Measurements from ENCODE around the gene LCN12. TPM values are rescaled to one million over a fixed set of nuclear protein-coding genes. Genes with fewer than 3 reads are reported as not detected.

Gene LCN12
- total and polyA plus RNA-seq, 2 donors (not counting 1 experiment from before 2014, with no cell fraction given): 0.17 TPM; not detected in 1

DNA sequence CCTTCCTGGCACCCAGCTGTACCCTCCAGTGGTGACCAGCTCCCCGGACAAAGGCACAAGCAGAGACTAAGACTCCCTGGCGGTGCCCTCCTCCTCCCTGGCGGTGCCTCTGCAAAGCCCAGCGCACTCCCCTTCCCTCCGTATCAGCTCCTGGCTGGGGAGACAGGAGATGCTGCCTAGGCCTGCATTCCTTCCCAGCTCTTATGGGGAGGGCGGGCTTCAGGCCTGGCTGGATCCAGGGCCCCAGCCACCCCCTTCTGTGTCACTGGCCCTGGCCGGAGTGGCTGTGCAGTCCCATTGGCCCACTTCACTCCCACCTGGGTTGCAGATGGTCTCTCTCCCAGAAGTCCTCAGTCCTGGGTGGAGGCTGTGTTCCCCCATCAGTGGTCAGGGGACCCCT is 6.4 kb downstream of the LCN12 start:
- no peaks in the 10 kb centered on the region for H3K9me3 ChIP-seq (ENCODE audit: control insufficient read depth, insufficient read depth, low read depth, low read length)
- H3K4me1 ChIP-seq (ENCODE audit: control insufficient read depth, extremely low read depth, insufficient read depth, low read length): no peaks in the 10 kb centered on the region
- no peak overlapping the region for H3K4me2 ChIP-seq (ENCODE audit: extremely low read depth, insufficient read depth, low read length)
- H4K20me1 ChIP-seq (ENCODE audit: control insufficient read depth, extremely low read depth, insufficient read depth, low read length): no peaks in the 10 kb centered on the region
- H2AFZ ChIP-seq (ENCODE audit: low read length): no peak overlapping the region
- DNase-seq (ENCODE audit: low read depth in 2 of 2): no peak
- H3K9ac ChIP-seq (ENCODE audit: insufficient read depth, low read length): no peak overlapping the region
- H3K36me3 ChIP-seq (ENCODE audit: control insufficient read depth, insufficient read depth, low read length): no peaks in the 10 kb centered on the region
- no peak overlapping the region for H3K4me3 ChIP-seq (replicated peaks in 1 of 4; ENCODE audit: control extremely low read depth in 1 of 4, insufficient read depth in 1 of 4, low read depth in 3 of 4, low read length in 4 of 4)
- no peaks in the 10 kb centered on the region for H3K79me2 ChIP-seq (ENCODE audit: control insufficient read depth, insufficient read depth, low read length)
- no peak for TF ChIP-seq EZH2 (IDR thresholded peaks at IDR 0.05; ENCODE audit: low read length, missing control alignments)
- TF ChIP-seq, protein P1, sequence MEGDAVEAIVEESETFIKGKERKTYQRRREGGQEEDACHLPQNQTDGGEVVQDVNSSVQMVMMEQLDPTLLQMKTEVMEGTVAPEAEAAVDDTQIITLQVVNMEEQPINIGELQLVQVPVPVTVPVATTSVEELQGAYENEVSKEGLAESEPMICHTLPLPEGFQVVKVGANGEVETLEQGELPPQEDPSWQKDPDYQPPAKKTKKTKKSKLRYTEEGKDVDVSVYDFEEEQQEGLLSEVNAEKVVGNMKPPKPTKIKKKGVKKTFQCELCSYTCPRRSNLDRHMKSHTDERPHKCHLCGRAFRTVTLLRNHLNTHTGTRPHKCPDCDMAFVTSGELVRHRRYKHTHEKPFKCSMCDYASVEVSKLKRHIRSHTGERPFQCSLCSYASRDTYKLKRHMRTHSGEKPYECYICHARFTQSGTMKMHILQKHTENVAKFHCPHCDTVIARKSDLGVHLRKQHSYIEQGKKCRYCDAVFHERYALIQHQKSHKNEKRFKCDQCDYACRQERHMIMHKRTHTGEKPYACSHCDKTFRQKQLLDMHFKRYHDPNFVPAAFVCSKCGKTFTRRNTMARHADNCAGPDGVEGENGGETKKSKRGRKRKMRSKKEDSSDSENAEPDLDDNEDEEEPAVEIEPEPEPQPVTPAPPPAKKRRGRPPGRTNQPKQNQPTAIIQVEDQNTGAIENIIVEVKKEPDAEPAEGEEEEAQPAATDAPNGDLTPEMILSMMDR (conservative IDR thresholded peaks at IDR 0.05 in 1 of 2, IDR thresholded peaks at IDR 0.05 in 1 of 2; ENCODE audit: low read depth in 1 of 2, low read length in 2 of 2): no peak
- H3K27ac ChIP-seq (ENCODE audit: insufficient read depth, low read length): no peak overlapping the region
- no peaks in the 10 kb centered on the region for H3K27me3 ChIP-seq (ENCODE audit: control insufficient read depth, insufficient read depth, low read length)

- Histone ChIP-seq H2AFZ (ENCODE audit: low read length) (no peak overlapping the region), H3K27ac (ENCODE audit: insufficient read depth, low read length) (no peak overlapping the region), H3K4me1 (ENCODE audit: control insufficient read depth, extremely low read depth, insufficient read depth, low read length) (no peaks in the 10 kb centered on the region), H4K20me1 (ENCODE audit: control insufficient read depth, extremely low read depth, insufficient read depth, low read length) (no peaks in the 10 kb centered on the region), H3K36me3 (ENCODE audit: control insufficient read depth, insufficient read depth, low read length) (no peaks in the 10 kb centered on the region), H3K79me2 (ENCODE audit: control insufficient read depth, insufficient read depth, low read length) (no peaks in the 10 kb centered on the region), H3K27me3 (ENCODE audit: control insufficient read depth, insufficient read depth, low read length) (no peaks in the 10 kb centered on the region), H3K4me3 (replicated peaks in 1 of 4; ENCODE audit: control extremely low read depth in 1 of 4, insufficient read depth in 1 of 4, low read depth in 3 of 4, low read length in 4 of 4) (no peak overlapping the region), H3K9ac (ENCODE audit: insufficient read depth, low read length) (no peak overlapping the region), H3K9me3 (ENCODE audit: control insufficient read depth, insufficient read depth, low read depth, low read length) (no peaks in the 10 kb centered on the region), H3K4me2 (ENCODE audit: extremely low read depth, insufficient read depth, low read length) (no peak overlapping the region)
- no peak for DNase-seq (ENCODE audit: low read depth in 2 of 2)
- TF ChIP-seq, protein P1 (conservative IDR thresholded peaks at IDR 0.05 in 1 of 2, IDR thresholded peaks at IDR 0.05 in 1 of 2; ENCODE audit: low read depth in 1 of 2, low read length in 2 of 2): no peak
- no peak for TF ChIP-seq EZH2 (IDR thresholded peaks at IDR 0.05; ENCODE audit: low read length, missing control alignments)
Measured at GRCh38 chr9:136958898-136959850, 7.1 kb downstream of the LCN12 start.

DNA sequence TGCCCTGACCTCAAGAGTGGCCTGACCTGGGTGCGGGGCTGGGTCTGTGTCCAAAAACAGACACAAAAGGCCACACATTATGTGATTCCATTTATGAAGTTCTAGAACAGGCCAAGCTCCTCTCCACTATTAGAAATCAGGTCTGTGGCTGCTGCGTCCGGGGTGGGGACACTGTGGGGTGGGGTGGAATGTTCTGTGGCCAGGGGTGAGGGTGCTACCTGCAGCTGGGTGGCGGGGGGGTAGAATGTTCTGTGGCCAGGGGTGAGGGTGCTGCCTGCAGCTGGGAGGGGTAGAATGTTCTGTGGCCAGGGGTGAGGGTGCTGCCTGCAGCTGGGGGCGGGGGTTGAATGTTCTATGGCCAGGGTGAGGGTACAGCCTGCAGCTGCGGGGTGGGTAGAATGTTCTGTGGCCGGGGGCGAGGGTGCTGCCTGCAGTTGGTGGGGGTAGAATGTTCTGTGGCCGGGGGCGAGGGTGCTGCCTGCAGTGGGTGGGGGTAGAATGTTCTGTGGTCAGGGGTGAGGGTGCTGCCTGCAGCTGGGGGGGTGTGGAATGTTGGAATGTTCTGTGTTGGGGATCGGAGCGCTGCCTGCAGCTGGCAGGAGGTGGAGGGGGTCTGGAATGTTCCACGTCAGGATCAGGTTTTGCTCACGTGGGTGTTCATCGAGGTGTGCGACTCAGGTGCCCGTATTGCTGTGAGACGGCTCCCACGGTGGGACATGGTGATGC is 8.3 kb downstream of the LCN12 start:
- H4K20me1 ChIP-seq (ENCODE audit: control insufficient read depth, extremely low read depth, insufficient read depth, low read length): no peaks in the 10 kb centered on the region
- no peak for DNase-seq (ENCODE audit: low read depth in 2 of 2)
- H3K9me3 ChIP-seq (ENCODE audit: control insufficient read depth, insufficient read depth, low read depth, low read length): no peaks in the 10 kb centered on the region
- no peaks in the 10 kb centered on the region for H3K79me2 ChIP-seq (ENCODE audit: control insufficient read depth, insufficient read depth, low read length)
- H3K27ac ChIP-seq (ENCODE audit: insufficient read depth, low read length): no peak overlapping the region
- no peak overlapping the region for H3K9ac ChIP-seq (ENCODE audit: insufficient read depth, low read length)
- no peak overlapping the region for H3K4me2 ChIP-seq (ENCODE audit: extremely low read depth, insufficient read depth, low read length)
- H3K27me3 ChIP-seq (ENCODE audit: control insufficient read depth, insufficient read depth, low read length): no peaks in the 10 kb centered on the region
- no peak overlapping the region for H2AFZ ChIP-seq (ENCODE audit: low read length)
- no peaks in the 10 kb centered on the region for H3K36me3 ChIP-seq (ENCODE audit: control insufficient read depth, insufficient read depth, low read length)
- no peak for TF ChIP-seq EZH2 (IDR thresholded peaks at IDR 0.05; ENCODE audit: low read length, missing control alignments)
- TF ChIP-seq, protein P1 (conservative IDR thresholded peaks at IDR 0.05 in 1 of 2, IDR thresholded peaks at IDR 0.05 in 1 of 2; ENCODE audit: low read depth in 1 of 2, low read length in 2 of 2): no peak
- H3K4me1 ChIP-seq (ENCODE audit: control insufficient read depth, extremely low read depth, insufficient read depth, low read length): no peaks in the 10 kb centered on the region
- no peak overlapping the region for H3K4me3 ChIP-seq (replicated peaks in 1 of 4; ENCODE audit: control extremely low read depth in 1 of 4, insufficient read depth in 1 of 4, low read depth in 3 of 4, low read length in 4 of 4)
